GM21825 (cell line): ENCODE measurements around the gene WDFY2.

ENCODE experiments used
- ATAC-seq: cut with Tn5 transposase; IDR thresholded peaks from one replicate; pipeline ENCODE4 v1.9.1; 2021; ENCODE audit warnings: mild to moderate bottlenecking, moderate library complexity; ENCODE audit not compliant: unreplicated experiment

WDFY2 gene

GRCh38 chr13:51697181-51697580, 112.9 kb downstream of the WDFY2 start:
- ATAC-seq = no peak

DNA sequence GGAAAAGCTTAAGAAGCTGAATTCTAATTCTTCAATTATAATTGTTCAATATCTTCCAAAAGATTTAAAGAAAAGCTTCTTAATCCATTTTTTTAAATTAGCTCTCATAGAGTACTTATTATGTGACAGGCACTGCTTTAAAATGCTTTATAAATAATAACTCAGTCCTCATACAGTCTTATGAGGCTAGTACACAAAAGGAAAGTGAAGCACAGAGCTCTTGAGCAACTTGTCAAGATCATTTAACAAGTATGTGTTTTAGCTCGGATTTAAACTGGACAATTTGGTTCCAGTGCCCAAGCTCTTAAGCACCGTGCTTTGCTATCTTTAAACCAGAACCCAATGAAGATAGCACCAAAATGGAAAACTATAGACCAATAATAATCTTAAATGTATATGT, 113.6 kb downstream of the WDFY2 start:
- ATAC-seq = no peak

GRCh38 chr13:51698352-51698751, 114.1 kb downstream of the WDFY2 start:
- no peak for ATAC-seq

GRCh38 chr13:51704399-51705313, 120.4 kb downstream of the WDFY2 start:
- peak; percentile 83 for ATAC-seq

DNA sequence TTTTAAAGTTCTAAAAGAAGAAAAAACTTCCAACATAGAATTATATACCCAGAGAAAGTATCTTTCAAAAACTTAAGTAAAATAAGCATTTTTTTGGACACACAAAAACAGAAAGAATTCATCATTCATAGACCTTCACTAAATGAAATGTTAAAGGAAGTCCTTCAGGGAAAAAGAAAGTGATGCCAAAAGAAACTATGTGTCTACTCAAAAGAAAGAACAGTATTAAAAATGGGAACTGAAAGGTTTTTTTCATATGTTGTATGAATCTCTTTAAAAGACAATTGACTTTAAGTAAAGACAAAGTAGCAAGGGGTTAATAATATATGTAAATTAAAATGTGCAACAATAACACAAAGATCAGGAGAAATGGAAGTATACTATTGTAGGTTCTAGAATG, 123.2 kb downstream of the WDFY2 start:
- ATAC-seq = no peak

GRCh38 chr13:51713807-51714206, 129.5 kb downstream of the WDFY2 start:
- no peak for ATAC-seq

DNA sequence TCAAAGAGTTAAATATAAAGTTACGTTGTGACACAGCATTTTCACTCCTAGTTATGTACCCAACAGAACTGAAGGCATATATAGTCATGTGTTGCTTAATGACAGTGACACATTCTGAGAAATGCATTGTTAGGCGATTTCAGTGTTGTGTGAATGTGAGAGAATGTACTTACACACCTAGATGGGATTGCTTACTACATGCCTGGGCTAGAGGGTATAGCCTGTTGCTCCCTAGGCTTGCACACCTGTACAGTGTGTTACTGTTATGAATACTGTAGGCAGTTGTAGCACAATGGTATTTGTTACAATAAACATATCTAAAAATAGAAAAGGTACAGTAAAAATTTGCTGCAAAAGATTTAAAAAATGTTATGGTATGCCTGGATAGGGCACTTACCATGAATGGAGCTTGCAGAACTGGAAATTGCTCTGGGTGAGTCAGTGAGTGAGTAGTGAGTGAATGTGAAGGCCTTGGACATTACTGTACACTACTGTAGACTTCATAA, 130.5 kb downstream of the WDFY2 start:
- peak; percentile 55 for ATAC-seq

- no peak for ATAC-seq
These were observed 131.4 kb downstream of the WDFY2 start for GRCh38 chr13:51715613-51716012.

DNA sequence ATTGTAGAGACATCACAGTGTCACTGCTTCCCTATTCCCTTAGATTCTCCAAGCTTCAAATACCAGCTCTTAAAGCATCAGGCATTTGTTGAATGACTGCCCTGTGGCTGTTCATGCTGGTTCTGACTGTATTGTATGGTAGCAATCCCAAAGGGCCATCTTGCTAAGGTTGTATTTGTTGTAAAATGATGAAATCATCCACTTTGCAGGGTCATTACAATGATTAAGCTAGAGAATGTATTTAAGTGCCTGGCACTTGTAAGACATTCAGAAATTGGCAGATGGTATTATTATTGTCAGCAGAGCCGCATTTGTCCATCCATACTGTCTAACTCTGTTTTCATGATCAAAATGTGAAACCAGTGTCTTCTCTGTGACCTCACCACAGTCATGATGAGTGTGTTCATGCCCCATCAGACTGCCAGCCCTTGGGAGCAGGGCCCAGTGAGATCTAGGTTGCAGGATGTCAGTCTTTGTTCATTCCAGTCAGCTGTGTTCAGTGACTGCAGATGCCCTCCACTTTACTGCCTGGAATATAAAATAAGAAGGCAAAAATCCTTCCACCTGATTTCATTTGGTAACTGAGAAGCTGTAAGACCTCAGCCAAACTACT, 133.6 kb downstream of the WDFY2 start:
- ATAC-seq = no peak

DNA sequence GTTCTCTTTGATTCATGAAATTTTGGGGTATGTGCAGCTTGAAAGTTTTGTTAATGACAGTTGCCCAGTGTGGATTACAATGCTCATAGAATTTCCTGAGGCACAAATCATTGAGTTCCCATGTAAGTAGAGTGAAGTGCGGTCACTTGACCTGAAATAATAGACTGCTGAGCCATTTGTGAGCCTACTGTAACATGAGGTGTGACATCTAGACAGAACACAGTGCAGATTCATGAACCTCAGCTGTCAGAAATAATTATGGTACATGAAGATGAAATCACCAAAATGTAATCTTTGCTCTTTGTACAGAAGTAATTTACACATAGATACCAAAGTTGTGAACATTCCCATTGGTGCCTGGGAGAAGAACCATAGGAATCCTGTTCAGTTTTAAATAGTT, 135.1 kb downstream of the WDFY2 start:
- no peak for ATAC-seq

- ATAC-seq = peak; percentile 84
These were observed 137.2 kb downstream of the WDFY2 start for GRCh38 chr13:51721496-51721895.

- ATAC-seq = no peak
These were observed 139.3 kb downstream of the WDFY2 start for GRCh38 chr13:51723529-51723928.

DNA sequence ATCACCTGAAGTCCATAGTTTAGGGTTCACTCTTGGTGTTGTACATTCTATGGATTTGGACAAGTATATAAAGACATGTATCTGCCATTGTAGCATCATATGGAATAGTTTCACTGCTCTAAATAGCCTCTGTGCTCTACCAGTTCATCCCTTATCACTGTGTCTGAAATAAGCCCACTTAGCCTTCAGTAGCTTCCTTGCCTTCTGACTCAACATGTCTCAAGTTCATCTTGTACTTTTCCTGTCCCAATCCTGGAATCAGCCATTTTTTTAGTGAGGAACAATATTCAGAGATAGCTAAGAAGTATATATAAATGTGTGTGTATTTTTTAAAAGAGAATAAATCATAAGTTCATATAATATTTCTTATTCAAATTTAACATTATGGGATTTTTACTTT, 140.5 kb downstream of the WDFY2 start:
- no peak for ATAC-seq

- ATAC-seq = no peak
These were observed 142.4 kb downstream of the WDFY2 start for GRCh38 chr13:51726446-51727193.

DNA sequence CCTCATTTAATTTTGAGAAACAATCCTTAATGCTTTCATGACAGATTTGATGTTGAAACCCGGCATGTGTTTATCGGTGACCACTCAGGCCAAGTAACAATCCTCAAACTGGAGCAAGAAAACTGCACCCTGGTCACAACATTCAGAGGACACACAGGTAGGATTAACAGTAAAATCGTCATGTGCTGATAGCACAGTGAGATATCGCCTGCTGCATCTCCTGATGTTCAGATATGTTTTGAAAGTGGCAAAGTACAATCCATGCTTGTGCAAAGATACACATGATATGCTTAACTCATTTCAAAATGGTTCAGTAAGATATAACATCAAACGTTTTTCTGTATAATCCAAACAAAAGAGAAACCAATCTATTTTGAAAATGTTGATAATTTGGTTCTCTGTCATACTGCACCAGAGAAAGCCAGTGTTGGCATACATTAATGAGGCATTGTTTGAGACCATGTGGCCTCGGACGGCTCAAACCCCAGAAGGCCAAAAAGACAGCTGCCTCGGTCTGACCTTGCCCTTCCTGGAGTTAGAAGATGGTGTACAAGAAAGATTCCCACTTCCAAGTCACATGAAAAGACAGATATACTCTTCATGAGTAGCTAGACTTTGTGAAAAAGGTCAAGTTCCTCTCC, 143.5 kb downstream of the WDFY2 start:
- no peak for ATAC-seq

DNA sequence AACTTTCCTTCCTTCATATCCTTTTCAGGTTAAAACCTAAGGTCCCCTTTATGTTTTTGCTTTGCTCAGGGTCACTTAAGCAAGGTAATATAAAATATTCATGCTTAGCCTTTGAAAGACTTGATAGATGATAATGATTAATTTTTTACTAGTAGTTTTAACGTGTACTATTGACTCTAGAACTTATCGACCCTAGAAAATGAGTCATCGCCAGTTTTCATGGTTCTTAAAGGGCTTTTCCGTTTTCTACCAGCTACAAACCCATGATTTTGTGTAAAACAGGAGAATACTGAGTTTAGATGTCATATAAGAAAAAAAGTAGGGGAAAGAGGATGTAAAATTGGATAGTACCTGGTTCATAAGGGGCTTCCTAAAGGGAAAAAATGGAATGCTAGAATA, 144.0 kb downstream of the WDFY2 start:
- ATAC-seq = no peak

- ATAC-seq = no peak
These were observed 144.7 kb downstream of the WDFY2 start for GRCh38 chr13:51728972-51729371.

GRCh38 chr13:51729866-51730553, 145.7 kb downstream of the WDFY2 start:
- ATAC-seq = no peak

DNA sequence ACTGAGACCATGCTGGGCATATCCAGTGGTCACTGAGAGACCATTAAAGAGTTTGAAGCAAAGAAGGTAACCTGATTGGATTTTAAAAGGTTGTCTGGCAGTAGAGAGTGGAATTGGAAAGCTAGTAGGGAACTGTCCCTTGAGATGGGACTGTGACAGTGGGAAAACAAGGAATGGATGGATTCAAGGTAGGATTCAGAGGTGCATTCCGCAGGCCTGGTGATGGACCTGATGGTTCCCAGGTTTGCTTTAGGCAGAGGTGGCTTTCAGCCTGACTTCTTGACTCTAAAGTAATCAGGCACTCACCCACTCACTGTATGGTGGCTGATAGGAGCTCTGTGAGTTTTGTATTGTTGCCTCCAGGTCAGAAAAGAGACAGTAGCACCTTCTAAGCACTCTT, 146.7 kb downstream of the WDFY2 start:
- no peak for ATAC-seq

- ATAC-seq = no peak
These were observed 147.5 kb downstream of the WDFY2 start for GRCh38 chr13:51731759-51732158.
